NCI-H2196 (cell line): Measurements from ENCODE around the gene SHH.
"Not testable (repeated sequence)": the region's sequence is repeated elsewhere in the genome, so short reads cannot be mapped to it uniquely, and the experiment has no call there.

Experiments
- DNase-seq: peaks from one replicate; lab custom pipeline; 2025; ENCODE audit not compliant: unreplicated experiment; lab: John Stamatoyannopoulos, UW

Gene SHH

DNA sequence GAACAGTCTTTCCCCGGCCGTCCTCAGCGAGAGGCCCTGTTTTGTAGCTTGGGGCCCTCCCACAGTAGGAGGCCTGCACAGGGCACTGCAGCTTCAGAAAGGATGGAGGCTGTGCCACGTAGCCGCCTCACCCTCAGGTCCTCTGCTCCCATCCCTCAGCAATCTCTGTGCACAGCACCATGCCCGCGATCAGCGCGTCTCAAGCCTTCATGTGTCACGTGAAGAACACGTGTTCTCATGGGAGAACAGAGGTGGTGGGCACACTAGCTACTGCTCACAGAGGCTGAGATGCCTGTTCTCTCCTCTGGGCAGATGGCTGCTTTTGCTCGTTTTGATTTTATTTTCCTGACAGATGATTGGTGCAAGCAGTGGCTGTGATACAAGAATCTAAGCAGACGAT lies 8.5 kb upstream of the SHH start:
- DNase-seq, result no peak

DNA sequence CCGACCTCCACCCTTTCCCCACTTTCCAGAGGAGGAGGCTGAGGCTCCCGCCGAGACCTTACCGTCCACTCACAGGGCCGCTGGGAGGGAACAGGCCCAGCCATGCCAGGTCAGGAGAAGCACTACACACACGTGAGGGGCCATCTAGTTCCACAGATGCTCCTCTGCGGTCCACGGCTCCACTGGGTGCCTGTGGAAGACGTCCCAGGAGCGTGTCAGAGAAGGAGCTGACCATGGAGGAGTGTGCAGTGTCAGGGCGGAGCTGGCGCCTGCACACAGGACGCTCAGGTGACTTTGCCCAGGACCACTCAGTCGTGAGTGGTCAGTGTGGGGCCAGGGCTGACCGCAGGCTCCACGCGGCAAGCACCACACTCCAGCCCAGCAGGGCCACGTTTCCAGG lies 8.0 kb upstream of the SHH start:
- DNase-seq, result no peak

DNA sequence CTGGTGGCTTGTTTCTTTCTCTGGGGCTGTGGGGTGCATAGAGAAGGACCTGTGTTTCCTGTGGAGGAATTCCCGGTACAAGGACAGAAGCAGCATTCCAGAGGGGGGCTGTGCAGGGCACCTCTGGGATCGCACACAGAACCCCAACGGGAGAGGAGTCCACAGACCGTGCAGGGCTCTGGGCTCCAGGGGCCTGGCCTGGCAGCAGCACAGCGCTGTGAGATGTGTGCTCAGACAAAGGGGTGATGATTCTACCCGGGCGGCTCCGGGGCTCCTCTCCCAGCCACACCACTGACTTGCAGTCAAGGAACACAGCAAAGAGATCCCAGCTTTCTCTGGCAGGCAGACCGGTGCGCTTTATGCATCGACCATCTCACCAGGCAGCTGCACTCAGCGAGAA lies 6.9 kb upstream of the SHH start:
- DNase-seq, result no peak

DNA sequence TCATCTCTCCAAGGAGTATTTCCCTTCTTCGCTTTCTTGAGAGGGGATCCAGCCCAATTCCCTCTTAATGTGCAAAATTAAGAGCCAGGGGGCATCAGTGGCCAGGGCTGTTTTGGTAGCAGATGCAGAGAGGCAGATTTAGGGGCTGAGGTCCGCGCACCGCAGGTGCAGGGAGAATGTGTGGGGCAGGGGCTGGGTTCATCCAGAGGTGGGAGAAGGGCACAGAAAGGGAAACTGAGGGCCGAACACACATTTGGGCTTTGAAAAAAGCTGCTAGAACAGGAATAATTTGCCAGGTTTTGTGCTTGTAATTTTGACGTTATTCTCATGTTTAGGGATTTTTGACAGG lies 6.5 kb upstream of the SHH start:
- DNase-seq, result no peak

DNA sequence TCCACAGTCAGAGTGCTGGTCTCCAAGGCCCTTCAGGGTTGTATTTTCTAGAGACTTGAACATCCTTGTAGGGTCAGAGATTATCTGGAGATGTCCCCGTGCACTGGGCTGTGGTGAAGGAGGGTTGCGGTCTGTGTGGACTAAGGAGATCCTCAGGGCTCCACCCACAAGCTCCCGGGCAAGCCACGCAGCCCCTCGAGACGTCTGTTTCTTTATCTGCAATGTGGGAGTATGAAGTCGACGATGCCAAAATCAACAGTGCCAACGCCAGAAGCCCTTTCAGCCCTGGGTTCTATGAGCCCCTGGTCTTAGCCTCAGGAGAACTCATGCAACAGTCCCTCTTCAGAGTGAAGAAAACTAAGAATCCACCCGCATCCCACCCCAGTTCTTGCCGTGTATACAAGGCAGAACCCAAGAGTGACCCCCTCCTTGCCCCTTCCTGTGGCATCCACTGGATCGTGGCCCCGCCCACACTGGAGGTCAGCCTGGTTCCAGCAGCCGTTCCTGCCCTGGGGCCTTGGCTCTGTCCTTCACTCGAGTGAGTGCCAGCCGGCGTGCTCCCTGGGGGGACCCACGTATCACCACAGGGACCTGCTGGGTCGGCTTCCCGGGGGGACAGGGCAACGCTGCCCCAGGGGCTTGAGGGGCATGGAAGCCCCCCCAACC lies 6.0 kb upstream of the SHH start:
- no peak for DNase-seq

DNA sequence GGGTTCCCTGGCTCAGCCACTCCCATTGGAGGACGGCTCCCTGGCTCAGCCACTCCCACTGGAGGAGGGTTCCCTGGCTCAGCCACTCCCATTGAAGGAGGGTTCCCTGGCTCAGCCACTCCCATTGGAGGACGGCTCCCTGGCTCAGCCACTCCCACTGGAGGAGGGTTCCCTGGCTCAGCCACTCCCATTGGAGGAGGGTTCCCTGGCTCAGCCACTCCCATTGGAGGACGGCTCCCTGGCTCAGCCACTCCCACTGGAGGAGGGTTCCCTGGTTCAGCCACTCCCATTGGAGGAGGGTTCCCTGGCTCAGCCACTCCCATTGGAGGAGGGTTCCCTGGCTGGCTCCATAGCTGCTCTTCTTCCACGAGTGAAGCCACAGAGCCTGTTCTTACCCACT lies 5.3 kb upstream of the SHH start:
- DNase-seq, result not testable (repeated sequence)

DNA sequence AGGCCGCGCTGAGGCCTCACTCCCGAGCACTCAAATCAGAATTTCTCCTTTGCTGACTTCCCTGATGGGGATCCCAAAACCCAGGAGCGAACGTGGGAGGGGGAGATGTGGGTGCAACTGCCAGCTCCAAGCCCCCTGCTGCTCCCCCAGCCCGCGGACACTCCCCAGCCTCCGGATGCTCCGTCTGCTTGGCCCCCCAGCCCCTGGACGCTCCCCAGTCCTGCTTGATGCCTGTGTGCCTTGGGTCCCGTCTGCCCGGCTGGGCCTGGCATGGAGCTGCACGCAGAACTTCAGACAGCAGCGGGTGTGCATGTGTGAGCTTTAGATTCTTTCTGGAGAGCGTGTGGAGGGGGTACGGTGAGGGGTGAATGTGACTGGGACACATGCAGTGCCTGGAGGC lies 4.7 kb upstream of the SHH start:
- no peak for DNase-seq

DNA sequence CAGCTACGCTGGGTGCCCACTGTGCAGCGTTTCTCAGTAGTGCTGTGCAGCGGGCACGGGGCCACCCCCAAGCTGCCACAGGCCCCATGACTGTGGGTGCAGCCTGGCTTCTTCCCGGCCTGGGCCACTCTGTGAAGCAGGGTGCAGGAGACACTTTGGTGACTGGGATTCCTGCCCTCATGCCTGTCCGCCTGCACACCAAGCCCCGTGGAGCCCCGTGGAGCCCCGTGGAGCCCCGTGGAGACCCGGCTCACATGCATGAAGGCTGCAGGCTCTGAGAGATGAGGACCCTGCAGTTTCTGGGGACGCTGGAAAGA lies 3.9 kb upstream of the SHH start:
- DNase-seq, result no peak

DNA sequence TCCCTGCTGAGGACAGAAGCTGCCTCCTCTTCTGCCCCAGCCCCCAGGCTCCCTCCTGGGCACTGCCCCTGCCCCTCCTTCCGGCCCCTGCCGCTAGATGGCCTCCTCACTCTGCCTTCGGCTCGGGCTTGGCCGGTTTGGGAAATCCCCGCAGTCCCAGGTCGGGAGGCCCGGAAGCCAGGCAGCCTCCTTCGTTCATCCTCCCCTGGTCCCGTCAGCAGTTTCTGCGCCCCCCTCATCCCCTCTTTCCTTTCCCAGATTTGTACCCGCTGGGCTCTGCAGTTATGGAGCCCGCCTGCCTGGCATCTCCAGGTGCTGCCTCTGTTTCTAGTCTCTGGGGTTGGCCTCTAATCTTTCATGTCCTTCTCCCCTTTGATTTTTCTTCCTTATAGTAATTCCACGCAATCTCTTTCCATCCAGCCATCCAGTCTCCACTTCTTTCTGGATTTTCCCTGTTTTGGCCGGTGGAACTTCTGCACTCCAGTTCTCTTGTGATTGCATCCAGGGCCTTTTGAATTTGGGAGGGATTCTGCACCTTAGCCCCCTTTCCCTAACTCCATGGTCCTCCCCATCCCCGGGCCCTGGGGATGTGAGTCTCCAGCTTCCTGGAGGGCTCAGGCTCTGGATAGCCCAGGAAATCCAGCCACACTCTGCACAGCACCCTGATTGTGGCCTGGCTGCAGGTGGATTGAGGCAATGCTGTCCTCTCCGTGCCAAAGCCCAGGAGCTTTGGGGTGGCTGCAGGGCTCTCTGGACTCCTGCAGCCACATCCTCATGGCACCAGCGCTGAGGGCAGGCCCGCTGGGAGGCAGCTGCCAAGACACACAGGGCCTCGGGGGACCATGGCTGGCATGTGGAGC lies 3.3 kb upstream of the SHH start:
- DNase-seq, result peak; percentile 49

DNA sequence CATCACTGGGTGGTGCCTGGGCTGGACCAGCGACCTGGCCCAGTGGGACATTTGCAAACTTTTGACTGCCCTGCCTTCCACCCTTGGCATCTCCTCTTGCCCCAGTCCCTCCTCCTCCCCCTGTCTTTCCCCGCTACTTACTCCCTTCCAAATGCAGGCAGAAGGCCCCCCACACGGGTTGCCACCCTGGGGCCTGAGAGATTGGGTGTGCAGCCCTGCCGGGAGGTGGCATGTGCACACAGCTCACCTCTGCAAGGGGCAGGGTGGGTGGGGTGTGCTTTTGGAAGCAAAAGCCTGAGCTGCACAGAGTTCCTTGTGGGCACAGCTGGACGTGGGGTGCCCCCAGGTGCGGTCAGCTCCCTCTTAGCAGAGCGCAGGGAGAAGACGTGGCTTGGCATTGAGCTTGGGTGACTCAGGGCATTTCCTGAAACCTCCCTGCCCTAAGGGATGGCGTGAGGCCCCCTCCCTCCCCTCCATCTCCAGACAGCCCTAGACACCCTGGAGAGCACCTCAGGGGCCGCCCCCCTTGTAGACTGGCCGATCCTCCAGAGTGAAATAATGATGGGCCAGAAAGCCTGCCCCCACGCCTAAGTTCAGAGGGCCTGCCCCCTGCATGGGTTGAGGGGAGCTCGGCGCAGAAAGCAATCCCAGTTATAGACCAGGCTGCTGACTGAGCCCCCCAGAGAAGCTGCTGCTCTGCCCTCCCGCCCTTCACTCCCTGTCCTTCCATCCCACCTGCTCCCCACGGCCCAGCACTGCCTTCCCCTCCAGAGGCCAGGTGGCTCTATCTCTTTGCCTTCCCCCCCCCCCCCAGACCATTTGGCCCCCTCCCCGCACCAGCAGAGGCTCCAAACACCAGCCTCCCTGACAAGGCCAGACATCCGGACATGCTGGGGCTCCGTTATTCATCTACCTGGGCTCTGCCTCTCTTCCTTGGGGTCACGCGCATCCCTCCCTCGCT lies 2.3 kb upstream of the SHH start:
- DNase-seq, result no peak

DNA sequence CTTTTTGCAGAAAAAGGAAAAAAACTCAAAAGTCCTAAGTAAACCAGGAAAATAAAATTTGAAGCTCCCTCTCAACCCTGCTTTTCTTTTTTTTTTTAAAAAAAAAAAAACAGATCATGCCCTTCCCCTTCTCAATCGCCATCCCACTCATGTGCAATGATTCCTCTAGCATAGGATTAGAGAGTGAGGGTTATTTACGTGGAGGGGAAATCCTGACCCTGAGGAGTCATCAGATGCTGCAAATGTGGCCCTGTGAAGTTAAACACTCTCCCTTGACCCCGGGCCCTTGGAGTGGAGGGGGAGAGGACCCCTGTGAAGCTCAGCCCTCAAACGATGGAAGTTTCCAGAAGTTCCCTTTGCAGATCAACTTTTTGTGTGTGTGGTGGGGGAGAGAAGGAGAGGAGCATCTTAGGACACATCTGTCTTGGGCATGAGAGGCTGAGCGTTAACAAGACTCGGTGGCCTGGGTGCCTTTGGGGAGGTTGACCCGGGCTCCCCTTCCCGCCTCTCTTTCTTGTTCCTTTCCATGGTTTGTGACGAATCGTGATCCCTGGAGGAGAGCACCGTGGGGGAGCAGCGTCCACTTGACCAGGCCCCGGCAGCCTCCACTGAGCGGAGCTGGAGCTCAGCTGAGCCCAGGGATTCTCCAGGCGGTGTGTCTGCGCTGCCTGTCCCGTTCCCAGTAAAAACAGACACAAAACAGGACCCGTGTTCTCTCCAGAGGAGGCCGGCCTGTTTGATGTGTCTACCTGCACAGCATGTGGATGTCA lies 1.5 kb upstream of the SHH start:
- DNase-seq, result no peak

DNA sequence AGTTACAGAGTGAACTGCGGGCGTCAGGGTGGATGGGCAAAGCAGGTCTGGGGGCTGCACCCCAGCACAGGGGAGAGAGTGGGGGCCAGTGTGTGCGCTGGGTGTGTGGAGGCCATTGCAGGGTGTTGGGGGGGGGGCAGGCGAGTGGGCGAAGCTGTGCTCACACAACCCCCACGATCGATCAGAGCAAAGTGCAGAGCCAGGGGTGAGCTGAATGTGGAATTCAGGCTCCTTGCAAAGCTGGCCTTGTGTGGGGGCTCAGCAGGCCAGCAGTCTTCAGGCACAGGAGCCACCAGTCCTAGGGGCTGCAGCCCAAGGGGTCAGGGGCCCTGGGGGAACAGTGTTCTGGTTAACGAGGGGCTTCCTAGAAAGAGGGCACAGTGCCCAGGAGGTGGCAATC lies 862 bp upstream of the SHH start:
- no peak for DNase-seq

DNA sequence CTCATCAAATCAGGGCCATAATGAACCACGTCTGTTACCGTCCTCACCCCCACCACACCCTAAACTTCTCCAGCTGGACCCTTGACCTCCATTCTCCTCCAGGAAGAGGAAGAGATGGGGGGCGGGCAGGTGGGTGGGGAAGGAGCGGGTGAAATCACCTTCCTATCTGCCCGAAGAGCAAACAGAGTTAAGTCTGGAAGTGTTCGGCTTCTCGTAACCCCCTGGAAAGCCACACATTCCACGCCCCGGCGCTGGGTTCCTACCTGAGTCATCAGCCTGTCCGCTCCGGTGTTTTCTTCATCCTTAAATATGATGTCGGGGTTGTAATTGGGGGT lies 736 bp downstream of the SHH start:
- DNase-seq, result no peak

DNA sequence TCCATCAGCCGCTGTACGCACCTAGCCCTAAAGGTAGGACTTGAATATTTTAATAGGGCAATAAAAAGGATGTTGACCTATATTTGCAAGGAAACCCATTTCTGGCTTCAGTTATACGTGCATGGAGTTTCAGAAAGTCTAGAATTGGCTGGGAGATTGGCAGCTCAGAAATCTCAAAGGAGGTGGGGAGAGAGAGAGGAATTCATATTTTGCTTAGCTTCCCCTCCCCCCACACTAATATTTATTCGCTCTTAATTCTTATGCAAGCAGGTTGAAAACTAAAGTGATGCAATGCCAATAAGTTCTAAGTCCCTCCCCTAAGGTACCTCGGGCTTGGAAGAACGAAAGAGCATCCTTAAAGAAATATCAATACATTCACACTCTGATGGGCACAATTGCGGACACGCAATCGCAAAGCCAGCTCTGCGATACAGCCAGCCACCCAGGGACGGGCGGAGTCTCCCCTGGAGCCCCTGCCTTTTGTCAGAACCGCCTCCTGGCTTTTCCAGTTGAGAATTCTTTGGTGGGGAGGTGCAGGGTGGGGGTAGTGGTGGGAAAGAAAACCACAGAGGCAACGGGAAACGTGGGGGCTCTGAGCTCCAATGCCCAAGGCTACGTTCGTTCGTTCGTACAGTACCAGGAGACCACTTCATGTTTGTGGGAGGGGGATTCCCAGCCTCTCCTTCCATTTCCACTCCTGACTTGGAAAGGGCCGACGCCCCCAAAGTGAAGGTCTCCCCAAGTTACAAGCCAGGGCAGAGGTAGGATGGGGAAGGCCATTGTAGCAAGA lies 1.3 kb downstream of the SHH start:
- no peak for DNase-seq

DNA sequence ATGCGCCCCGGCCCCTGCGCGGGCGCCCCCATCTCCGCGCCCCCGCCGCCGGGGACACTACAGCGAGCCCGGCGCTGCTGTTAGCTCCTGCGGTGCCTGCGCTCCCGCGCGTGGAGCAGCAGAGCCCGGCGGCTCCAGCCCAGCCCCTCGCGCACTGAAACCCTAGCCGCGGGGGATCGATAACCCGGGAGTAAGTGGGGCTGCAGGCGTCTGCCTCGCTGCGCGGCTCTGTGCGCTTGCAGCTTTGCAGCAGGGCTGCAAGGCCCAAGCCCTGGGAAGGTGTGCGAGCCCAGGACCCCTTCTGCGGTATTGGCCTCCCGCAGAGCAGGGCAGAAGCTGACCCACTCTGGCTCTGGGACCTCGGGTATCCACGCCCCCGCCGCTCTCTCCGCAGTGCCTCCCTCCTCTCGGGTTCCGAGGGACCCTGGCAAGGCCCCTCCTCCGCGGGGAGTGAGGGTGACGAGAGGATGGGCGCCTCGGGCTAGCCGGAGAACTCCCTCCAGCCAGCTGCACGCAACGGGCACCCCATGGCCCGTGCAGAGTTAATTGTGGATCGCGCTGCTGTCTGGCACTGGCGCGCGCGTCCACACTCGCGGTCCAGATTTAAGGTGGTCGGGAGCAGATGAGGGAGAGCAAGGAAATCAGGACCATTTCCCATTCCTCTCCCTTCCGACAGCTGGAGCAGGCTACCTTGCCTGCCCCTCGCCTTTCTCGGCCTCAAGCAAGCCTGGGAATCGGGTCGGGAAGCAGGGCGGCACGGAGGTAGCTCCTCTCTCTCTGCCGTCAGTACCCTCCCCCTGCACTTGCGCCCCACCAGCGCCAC lies 2.1 kb downstream of the SHH start:
- no peak for DNase-seq

DNA sequence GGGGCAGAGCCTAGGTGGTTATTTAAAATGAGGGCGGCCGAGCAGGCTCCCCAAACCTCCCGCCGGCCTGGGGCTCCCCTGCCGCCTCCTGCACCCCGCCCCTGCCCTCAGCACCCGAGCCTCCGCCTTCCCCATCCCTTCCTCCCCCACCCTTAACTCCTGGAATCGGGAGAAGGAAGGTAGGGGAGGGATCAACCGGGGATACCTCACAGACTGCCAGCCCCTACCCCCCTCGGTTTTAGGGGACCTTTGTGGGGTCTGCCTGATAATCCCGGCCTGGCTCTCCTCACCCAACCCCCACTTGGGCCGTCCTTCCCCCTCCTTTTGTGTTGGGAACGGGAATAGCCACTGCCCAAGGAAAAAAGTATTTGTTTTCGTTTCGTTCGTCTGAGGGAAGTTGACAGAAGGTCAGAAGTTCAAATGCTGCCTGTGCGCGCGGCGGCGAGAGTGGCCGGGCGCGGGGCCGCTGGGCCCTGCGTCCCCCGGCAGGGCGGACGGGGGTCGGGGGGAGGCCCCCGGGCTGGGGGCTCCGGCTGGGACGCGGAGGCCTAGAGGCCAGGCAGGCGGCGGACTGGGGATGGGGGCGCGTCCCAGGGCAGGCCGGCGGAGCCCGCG lies 2.8 kb downstream of the SHH start:
- DNase-seq, result no peak

DNA sequence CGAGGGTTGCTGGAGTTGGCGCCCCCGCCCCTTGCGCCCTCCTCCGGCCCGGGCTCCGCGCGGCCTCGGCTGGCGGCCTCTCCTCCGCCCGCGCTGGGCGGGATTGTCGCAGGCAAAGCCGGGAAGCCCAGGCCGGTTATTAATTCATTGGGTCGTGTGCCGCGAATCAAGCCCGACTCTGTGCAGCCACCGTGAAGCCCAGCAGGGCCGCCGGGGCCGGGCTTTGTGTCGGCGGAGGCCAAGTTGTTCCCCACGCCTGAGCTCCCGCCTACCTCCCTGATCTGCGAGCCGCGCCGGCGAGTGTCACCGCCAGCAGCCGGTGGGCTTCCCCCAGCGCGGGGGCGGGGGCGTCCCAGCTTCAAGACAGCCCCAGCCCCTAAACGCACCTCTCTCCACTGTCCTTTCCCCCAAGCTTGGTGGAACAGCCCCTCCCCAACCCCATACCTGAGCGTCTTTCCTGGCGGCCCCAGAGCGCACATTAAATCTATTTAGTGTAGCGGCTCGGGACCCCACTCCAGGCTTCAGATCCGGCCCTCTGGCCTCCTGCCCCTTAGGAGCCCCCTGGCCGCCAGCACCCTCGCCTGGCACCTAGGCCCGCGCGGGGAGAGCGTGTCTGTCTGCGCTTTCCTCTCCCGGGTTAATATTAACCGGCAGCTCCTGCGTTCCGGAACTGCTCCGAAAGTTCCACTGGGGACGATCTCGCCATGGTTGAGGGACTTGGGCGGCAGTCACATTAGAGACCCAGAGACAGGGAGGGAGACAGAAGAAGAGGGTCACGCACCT lies 3.5 kb downstream of the SHH start:
- DNase-seq, result no peak

DNA sequence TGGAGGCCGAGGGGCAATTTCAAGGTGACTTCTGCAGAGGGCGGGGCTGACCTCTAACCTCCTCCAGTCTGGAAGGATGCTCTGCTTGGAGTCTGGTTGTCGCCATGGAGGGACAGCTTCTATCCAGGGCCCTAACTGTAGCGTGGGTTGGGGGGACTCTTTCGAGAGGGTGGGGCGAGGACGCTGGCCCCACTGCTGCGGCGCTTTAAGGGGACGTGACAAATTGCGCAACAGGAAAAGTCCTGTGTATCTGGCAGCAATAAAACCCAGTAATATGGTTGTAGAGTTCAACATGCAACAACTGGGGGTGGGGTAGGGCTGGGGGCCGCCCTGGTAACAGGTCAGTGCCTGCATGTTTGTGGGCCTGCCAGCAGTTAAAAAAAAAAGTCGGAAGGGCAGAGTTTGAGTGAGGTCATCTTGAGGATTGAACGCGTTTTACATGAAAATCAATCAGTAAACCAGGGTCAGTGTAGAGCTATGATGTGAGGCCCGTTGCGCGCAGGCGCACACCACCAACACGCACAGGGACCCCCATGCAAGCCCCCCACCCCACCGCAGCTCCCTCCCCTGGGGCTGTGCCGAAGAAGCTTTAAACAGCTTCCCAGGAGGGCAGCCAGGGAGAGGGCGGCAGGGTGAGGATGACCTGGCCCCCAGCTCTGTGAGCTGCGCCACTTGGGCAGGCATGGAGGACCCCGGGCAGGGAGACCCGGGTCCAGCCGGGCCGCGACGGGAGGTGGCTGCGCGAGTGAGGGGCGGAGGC lies 4.3 kb downstream of the SHH start:
- DNase-seq, result no peak
